HG03108 (cell line): ENCODE data around the gene LNX1.
A peak's percentile ranks its signal among the peaks of the same experiment; 100 is the strongest.

Source experiments
- ATAC-seq: cut with Tn5 transposase; IDR thresholded peaks from one replicate; pipeline ENCODE4 v1.9.1; 2021; ENCODE audit warnings: moderate library complexity; ENCODE audit not compliant: unreplicated experiment

LNX1 gene

DNA sequence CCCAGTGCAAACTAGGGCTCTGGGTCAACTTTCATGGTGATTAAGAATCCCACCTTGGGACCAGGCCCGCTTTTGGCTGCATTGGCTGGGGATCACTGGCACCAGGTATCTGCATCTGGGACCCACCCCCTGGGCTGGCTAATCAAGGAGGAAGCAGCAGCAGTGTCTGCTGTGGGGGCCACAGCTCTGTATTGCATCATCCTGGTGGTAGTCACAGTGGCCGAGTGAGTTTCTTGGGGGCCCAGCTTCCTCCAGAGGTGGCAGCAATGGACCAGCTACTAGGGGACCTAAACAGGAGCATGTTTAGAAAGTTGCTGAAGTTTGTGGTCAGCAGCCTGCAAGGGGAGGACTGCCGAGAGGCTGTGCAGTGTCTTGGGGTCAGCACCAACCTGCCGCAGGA is 15.7 kb downstream of the LNX1 start:
- no peak for ATAC-seq

DNA sequence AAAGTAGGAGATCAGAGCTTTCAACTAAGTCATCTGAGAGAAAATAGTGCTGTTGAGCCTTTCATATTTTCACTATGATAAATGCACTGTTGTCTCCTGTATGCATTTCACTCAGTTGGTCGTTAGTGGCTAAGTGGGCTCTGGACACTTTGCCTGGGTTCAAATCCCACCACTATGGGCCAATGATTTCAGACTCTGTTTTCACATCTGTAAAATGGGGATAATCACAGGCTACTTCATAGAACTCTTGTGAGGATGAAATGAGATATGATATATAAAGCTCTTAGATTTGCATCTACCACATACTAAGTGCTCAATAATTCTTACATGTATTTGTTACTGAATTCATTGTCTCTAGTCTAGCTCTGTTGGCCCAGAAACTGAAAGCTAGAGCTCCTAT is 16.8 kb downstream of the LNX1 start:
- ATAC-seq = no peak

DNA sequence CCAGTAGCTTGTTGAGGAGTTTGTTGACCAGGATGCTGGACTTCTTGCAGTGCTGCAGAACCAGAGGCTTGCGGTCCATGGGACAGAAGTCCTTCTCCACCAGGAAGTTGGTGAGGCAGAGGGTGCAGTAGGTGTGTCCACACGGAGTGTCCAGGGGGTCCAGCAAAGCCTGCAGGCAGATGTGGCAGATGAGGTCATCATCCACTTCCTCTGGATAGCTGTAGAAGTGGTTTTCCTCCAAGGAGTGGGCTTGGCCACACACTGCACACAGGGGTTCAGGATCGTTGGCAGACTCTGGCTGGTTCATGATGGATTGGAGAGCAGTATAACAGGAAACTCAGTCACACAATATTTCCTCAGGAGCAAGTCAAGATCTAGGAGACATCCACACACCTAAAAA is 17.6 kb downstream of the LNX1 start:
- ATAC-seq = no peak

DNA sequence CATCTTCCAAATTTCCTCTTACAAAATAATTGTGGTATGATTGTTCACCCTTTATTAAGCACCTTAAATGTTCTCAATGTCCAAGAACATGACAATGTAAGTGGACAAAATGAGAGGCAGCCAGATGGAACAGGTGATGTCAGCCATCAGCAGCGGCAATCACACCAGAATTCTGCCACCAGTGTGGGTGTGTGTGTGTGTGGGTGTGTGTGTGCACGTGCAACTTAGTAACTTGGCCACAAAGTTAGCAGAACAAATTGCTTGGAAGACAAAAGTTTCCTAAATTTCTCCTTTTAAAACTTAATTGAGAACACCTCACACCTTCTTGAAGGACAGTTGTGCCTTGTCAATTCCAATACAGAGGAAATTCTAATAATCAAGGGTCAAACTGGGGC is 18.7 kb downstream of the LNX1 start:
- ATAC-seq = no peak

DNA sequence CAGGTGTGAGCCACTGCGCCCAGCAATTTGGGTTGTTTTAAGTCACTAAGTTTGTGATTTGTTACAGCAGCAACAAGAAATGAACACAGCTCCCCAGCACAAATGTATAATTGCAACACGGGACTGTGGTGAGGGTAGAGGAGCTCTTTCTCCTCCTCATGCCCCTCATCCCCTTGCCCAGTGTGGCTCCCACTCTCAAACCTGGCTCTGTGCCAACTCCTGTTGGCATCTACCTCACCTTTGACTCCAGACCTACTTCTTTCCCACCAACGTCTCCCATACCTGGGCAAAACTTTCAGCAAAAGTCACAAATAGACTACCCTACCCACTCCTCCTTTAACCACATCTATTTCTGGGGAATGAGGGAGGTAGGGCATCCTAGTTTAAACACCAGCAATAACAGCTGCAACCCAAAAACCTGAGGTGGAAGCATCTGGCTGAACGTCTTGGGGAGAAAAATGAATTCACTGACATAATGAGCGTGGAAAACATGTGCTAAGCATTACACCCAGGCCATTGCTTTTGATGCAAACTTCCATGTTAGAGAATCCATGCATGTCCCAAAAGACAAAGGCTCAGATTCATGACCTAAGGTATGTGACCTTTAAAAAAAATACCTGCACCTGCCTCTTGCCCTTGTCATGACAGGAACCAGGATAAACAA is 19.2 kb downstream of the LNX1 start:
- no peak for ATAC-seq

DNA sequence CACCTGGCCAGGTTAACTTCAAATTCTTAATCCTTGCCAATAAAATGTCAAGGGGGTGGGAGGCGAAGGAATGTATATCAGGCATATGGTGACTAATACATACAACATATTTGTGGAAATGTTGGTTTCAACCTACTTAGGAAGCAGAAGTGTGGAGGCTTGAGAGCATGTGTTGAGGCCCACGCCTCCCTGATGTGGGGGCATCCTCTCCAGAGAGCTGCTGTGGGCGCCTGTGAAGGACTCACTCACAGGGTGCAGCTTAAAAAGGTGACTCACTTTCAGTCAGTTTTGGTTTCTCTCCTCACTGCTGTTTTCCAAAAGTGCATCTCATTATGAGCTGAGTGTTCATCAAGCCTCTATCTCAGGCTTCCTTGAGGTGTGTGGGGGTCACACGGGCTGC is 27.5 kb downstream of the LNX1 start:
- peak; percentile 70 for ATAC-seq

DNA sequence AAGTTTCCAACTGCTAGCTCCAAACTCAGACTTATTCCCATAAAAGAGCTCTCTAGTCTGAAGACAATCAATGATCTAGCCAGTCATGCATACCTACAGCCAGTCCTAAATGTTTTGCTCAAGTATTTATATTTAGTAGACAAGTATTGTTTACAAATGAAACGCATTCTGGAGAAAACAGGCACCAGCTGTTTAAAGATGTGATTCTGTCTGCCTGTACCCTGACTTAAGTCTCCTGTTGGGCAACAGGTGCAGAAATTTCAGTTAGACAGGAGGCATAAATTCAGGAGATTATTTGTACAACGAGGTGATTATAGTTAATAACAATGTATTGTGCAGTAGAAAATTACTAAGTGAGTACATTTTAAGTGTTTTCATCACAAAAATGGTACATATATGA is 28.9 kb downstream of the LNX1 start:
- ATAC-seq = no peak

DNA sequence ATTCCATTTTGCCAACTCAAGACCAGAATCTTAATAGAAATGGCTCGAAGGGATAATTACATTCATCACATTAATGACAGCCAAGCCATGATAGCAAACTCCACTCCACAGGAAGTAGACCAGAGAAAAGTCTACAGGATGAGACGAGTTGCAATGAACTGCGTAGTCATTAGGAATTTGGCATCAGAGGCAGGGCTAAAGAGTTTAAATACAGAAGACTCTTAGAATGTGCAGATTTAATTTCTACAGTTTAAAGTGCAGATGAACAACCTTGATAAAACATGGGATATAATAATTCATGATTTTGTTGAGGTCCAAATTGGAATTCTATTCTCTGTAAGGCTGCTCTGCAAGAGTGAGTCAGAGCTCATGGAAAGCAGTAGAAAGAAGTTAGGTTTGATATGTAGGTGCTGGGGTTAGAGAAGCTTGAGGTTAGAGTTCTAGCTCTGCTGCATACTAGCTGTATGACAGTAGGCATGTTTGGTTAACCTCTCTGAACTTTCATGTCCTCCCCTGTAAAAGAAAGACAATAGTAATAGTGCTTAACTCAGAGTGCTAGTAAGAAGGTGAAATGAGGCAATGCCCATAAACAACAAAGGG is 32.2 kb downstream of the LNX1 start:
- ATAC-seq = no peak

DNA sequence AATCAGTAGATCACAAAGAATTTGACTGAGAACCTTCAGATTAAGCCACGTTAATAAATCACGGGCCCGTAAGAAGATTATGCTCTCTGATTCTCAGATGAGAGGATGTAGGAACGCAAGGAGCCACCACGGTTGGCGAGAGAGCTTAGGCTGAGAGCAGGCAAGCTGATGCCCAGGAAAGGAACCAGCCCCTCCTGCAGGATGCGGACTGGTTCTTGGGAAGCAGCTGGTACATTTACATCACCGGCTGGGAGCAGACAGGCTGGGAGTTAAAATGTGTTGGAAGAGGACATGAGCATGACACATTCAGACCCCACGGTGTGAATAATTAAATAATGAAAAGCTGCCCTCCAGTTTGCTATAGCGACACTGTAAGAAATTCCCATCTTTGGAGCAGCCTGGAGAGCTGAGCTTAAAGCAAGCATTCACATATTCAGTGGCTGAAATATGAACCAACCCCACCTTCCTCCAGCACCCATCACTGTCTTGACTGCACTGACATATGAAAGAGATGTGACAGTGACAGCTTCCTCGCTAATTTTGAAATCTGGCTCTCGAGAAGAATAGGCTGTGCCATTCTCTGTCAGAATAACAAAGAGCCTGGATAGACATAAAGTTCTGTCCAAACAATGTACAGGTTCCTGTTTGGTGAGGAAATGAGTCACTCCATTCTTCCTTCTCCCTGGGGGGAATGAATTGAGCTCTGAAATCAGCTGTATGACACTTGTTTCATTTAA is 33.1 kb downstream of the LNX1 start:
- ATAC-seq = no peak

DNA sequence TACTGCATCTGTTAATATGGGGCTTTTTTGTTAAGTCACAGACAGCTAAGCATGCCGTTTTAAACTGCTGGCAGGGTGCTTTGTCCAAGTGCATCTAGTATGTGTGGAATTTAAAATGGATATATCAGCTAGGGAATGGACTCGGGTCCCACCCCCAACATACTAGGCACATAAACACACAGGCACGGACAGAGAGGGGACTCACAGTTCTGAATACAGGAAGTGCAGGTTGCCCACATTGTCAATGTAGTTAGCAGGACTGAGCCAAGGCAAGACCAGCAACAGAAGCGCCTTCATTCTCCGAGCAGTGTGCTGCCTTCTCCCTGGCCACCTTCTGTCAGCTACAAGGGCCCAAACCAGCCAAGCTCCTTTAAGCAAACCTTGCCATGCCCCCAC is 33.6 kb downstream of the LNX1 start:
- ATAC-seq = no peak

DNA sequence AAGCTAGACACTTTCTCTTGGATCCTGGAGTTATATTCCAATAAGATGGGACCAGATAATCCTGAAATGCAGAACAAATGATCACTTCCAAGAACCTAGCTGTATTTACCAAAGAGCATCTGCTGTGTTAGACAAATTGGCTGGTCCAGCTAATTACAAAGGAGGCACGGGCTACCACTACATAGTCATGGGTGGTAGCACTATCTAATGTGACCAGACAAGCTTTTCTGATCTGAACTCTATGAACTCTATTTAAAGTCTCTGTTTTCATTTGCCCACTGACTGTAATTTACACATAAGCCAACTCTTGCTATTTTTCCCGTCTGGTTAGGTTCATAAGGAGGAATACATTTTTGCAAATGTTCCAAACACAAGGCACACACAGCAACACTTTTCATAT is 34.6 kb downstream of the LNX1 start:
- ATAC-seq = no peak

DNA sequence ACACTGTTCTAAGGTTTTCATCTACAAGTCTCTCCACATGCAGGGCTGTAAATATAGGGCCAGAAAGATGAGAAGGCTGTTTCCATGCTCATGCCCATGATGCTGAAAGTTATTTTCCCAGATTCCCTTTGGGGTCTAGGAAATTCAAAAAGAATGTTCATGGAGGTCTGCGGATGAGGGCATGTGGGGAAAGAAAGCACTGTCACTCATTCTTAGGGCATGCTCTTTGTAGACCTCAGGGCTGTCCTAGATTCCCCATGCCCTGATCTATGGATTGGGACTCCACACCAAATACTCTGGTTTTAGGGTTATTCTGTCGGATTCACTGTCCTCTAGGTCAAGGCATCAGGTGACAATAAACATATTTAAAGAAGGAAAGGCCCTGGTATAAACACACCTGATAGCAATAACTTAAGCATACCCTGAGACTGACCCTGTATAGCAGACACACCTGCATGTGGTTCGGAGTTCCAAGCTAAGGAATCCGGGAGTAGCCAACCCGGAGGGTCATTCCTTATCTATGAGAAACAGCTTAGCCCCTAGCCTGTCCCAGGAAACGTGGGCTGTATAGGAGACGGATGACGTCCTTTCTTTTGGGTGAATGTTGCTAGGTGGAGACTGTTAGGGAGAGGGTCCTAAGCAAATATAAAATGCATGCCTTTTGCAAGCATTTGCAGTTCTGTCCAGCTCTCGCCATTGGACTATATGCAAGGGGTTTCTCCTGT is 37.6 kb downstream of the LNX1 start:
- no peak for ATAC-seq

DNA sequence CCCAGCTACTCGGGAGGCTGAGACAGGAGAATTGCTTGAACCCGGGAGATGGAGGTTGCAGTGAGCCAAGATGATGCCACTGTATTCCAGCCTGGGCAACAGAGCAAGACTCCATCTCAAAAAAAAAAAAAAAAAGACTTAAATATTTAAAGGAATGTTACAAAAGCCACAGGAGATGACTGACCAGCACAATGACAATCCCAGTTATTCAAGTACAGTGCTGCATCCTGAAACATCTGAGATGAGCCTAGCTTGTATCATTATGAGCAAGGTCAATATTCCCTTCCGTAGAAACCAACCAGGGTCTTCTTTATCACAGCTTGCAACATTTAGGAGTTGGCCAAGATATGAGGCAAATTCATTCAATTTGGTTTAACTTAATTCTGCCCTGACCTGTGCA is 38.6 kb downstream of the LNX1 start:
- ATAC-seq = no peak

DNA sequence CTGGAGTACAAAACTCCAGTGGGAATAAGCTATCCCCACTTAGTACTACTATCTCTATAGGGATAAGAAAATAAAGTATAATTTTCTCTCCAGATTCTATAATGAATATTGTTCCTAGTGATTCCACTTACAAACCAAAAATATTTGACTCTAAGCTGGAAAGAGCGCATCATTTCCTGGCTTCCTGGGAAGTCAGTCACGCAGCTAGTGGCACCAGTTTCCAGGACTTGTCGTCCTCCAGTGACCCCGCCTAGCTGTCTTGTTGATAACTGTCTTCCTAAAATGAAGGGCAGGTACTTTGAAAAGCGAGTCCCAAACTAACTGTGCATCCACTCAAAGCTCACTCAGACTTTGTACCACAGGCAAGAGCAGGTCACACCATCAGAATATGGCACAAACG is 39.3 kb downstream of the LNX1 start:
- ATAC-seq = no peak

DNA sequence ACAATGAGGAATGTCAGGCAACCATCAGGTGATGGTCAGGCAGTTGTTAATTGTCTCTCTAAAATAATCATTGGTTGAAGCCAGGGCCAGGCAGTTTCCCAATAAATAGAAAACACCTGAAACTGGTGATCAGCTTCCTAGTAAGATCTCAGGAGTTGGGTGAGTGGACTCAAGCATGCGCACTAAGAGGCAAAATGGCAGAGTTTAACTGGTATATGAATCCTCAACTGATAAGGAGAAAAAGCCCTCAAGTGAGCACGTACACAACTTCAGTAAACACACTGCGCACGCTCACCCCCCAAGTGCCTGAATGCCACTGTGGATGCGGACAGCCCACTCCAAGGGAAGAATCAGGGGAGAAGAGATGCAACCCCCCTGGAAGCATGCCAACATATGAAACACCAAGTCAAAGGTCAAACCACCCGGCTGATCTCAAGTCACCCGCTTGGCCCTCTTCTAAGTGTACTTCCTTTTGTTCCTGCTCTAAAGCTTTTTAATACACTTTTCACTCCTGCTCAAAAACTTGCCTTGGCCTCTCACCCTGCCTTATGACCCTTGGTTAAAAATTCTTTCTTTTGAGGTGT is 39.9 kb downstream of the LNX1 start:
- ATAC-seq = no peak

DNA sequence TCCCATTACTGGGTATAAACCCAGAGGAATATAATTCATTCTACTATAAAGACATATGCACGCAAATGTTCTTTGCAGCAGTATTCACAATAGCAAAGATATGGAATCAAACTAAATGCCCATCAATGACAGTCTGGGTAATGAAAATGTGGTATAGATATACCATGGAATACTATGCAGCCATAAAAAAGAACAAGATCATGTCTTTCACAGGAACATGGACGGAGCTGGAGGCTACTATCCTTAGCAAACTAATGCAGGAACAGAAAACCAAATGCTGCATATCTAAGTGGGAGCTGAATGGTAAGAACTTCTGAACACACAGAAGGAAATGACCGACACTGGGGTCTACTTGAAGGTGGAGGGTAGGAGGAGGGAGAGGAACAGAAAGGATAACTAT is 42.6 kb downstream of the LNX1 start:
- no peak for ATAC-seq

DNA sequence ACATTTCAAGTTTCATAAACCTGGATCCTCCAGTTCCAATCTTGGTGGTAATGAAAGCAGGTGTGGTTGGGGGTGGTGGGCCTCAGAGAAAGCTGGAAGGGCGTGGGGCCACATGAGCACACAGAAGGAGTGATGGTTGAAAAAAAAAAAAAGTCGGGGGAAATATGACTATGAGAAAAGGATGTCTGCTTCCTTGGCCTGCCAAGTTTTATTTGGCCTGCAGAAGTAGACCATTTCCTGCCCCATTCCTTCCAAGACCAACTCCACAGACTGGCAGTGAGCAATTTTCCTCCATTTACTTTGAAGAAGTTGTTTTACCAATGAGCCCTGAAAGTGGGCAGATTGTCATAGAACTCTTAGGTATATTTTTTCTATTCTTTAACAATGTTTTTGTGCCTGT is 43.3 kb downstream of the LNX1 start:
- no peak for ATAC-seq

DNA sequence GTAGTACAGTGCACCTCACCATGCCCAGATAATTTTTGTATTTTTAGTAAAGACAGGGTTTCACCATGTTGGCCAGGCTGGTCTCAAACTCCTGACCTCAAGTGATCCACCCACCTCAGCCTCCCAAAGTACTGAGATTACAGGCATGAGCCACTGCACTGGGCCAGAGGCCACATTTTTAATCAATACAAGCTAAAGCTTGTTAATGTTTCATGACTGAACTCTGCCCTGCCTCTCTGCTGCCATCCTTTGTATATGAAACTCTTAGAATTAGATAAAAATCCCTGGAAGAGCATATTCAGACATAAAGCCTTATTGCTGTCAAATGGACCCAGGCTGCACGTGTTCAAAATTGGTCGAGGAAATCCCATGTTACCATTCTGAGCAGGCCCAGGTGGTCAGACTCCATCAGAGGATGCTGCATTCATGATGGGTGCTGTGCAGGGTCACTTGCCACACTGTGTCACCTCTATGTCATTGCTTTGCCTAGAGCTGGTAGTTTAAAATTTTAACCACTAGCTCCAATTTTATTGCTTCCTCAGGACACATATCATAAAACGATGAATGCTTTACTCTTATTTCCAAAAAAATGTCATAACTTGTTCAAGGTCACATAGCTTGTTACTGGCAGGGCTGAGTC is 45.2 kb downstream of the LNX1 start:
- ATAC-seq = no peak

DNA sequence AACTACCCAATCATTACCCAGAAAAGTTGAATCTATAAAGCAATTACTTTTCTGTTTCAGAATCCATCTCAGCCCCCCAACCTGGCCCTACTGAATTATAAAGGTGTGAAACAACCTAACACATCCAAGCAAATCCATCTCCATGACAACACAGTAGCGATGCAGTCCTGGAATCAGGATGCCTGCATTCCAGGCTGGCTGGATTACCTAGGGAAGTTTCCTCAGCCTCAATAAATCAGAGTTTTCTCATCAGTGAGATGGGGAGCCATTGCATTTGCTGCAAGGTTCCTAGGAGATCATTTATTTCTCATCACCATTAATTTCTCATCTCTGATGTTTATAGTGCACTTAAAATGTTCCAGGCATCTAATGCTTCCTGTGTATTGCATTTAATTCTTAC is 46.0 kb downstream of the LNX1 start:
- no peak for ATAC-seq

DNA sequence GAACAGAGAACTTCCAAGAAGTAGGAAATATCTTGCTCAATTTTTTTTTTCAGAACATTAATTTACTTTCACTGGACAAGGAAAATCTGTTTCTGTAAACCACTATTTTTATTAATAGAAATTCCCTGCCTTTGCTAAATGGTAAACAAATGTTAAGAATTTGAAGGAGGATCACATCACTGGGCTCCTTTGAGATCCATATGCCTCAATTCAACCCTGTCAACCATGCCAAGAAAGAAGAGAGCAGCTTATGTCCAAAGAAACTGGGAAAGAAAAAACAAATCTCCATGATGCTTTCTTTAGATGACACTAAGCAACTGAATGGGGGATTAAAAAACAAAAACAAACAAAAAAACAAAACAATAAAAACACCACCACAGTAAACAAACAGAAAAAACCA is 47.7 kb downstream of the LNX1 start:
- no peak for ATAC-seq

DNA sequence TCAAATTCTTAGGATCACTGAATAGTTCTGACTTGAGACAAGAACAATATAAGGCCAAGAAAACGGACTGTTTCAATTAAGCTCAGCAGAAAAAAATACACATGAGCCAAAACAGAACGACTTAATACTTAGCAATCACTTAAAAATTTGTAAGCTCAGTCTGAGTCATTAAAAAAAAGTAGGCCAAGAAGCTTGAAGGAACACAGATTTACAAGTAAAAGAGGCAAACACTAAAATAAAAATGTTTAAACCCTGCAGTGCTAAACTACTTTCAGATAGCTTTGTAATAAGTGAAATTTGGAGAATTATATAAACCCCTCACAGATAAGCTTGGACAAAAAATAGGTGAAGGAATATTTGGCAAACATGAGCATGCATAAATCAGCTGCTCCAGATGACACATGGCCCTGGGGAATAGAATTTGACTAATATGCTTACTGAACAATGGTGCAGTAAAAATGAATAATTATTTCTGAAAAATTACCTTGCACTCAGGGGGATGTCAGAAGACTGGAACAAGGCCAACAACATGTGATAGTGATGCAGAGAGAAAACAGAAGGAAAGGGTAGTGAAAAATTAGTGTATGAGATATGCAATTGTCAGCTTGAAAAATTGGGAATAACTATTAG is 49.6 kb downstream of the LNX1 start:
- no peak for ATAC-seq
